RWPE2 (cell line): ENCODE results near the gene DRD1.

Experiments used
- ATAC-seq: fragments of 200-7000 bp; cut with Tn5 transposase; 3 replicates; pipeline ENCODE4 v1.9.1; 2021; ENCODE audit warnings: low read depth
- DNase-seq: peaks from one replicate; pipeline ENCODE4 v3.0.0-alpha.2; 2020; ENCODE audit warnings: low spot score
- H3K27ac ChIP-seq: fragments of 450-650 bp; 2 replicates; pipeline ENCODE4 v1.5.1; 2017; ENCODE audit warnings: mild to moderate bottlenecking; ENCODE audit not compliant: poor library complexity, severe bottlenecking
- H3K27me3 ChIP-seq: fragments of 250-450 bp; sonication (Bioruptor Pico); 2 replicates; pipeline ENCODE4 v1.5.1; 2021; ENCODE audit warnings: mild to moderate bottlenecking, moderate library complexity; ENCODE audit not compliant: insufficient read depth, poor library complexity, severe bottlenecking
- H3K36me3 ChIP-seq: fragments of 250-450 bp; sonication (Bioruptor Pico); 2 replicates; pipeline ENCODE4 v1.5.1; 2020; ENCODE audit warnings: low read depth, mild to moderate bottlenecking, moderate library complexity
- H3K4me1 ChIP-seq: fragments of 250-450 bp; sonication (Bioruptor Pico); 2 replicates; pipeline ENCODE4 v1.5.1; 2021; ENCODE audit warnings: mild to moderate bottlenecking, moderate library complexity; ENCODE audit not compliant: insufficient read depth, poor library complexity, severe bottlenecking
- H3K4me3 ChIP-seq: fragments of 250-450 bp; sonication (Bioruptor Pico); 2 replicates; pipeline ENCODE4 v1.5.1; 2021; ENCODE audit warnings: mild to moderate bottlenecking, moderate library complexity; ENCODE audit not compliant: severe bottlenecking
- H3K9me3 ChIP-seq: fragments of 250-450 bp; sonication (Bioruptor Pico); 2 replicates; pipeline ENCODE4 v1.5.1; 2021; ENCODE audit warnings: mild to moderate bottlenecking, moderate library complexity; ENCODE audit not compliant: severe bottlenecking
- CTCF ChIP-seq: fragments of 450-650 bp; IDR thresholded peaks from one replicate; pipeline ENCODE4 v1.5.1; 2017; ENCODE audit warnings: mild to moderate bottlenecking, moderate library complexity; ENCODE audit not compliant: poor library complexity, severe bottlenecking

The DRD1 gene

DNA sequence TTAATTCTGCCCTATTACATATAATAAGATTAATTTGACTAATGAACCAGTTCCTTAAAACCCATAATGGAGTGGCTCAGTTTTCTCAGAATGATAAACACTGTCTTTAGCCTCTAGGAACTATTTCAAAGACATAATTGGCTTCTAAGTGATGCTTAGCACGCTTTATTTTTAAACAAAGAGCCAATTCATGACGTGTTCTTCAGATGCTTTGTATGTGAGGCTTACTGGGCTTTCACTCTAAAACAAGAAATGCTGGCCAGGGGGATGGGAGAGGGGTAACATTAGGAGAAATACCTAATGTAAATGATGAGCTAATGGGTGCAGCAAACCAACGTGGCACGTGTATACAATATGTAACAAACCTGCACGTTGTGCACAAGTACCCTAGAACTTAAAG lies 26.8 kb upstream of the DRD1 start:
- Histone ChIP-seq H3K4me1 (no peaks in the 10 kb centered on the region), H3K27ac (no peak overlapping the region), H3K36me3 (no peaks in the 10 kb centered on the region), H3K27me3 (no peaks in the 10 kb centered on the region), H3K9me3 (no peaks in the 10 kb centered on the region), H3K4me3 (no peak overlapping the region)
- DNase-seq (no peak), ATAC-seq (no peak)
- TF ChIP-seq CTCF: no peak

DNA sequence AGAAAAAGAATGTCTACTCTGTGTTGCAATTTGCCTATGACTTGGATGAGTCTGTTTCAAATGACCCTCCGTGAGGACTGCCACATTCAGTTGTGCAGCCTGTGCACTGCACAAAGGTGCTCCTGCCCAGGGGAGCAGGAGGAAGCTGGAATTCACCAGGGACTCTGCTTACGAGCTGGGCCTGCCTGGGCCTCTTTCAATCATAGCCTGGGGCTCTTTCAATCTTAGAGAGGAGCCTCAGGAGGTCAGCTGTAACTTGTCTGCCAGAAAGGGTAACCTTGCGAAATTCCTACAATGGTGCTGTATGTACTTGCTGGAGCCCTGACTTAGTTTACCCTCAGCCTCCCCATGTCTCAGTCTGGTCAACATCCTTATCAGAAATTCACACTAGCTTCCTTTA lies 25.9 kb upstream of the DRD1 start:
- Histone ChIP-seq H3K4me1 (no peaks in the 10 kb centered on the region), H3K27me3 (no peaks in the 10 kb centered on the region), H3K27ac (no peak overlapping the region), H3K4me3 (no peak overlapping the region), H3K9me3 (no peaks in the 10 kb centered on the region), H3K36me3 (no peaks in the 10 kb centered on the region)
- TF ChIP-seq CTCF: no peak
- no peak for DNase-seq
- no peak for ATAC-seq

DNA sequence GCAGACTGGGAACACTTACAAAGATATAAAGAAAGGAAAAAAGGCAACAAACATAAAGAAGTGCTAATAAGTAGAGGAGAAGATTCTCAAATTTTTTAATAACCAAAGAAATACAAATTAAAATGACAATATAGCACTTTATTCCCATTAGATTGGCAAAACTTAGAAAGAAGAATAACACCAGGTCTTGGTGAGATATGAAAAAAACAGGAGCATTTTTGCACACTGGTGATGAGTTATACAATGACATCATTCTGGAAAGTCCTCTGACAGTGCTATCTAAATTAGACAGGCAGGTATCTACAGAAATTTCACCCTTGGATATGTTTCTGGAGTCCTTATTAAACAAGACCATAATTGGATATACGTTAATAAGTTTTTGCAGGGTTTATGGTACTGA lies 24.9 kb upstream of the DRD1 start:
- H3K36me3 ChIP-seq: no peaks in the 10 kb centered on the region

DNA sequence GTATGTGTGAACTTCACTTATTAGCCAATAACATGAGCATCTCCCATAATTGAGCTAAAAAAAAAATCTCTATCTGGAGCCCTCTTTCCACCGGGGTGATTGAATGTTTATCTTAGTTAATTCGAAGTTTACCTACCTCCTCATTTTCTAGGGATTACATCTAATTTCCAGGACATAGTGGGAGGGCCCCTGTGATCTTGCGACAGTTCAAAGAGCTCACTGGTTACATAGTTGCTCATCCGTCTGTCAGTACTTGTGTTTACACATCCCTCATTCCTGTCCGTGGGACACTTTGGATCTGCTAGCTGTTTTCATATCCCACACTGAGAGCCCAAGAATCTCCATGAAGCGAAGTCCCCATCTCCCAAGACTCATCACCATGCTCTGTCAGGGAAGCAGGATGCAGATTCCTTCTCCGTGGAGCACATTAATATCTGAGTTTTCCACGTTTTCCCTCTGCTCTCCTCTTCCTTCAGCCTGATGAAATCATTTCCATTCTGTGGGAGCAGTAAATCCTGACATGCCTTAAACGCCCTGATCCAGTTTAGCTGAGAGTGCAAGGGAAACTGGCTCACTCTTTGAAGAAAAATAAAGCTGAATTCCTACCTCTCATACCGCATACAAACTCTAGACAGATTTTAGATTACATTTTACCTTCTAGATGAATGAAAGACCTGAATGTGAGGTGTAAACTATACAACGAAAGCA lies 24.2 kb upstream of the DRD1 start:
- H3K36me3 ChIP-seq: no peaks in the 10 kb centered on the region
- ATAC-seq: no peak
- DNase-seq: no peak
- no peaks in the 10 kb centered on the region for H3K4me1 ChIP-seq
- TF ChIP-seq CTCF: no peak
- H3K27ac ChIP-seq: no peak overlapping the region
- no peaks in the 10 kb centered on the region for H3K9me3 ChIP-seq
- no peak overlapping the region for H3K4me3 ChIP-seq
- no peaks in the 10 kb centered on the region for H3K27me3 ChIP-seq

More for the DNA sequence above, 24.9 kb upstream of the DRD1 start:
- no peak for DNase-seq
- H3K9me3 ChIP-seq: no peaks in the 10 kb centered on the region
- no peak overlapping the region for H3K4me3 ChIP-seq
- no peaks in the 10 kb centered on the region for H3K27me3 ChIP-seq
- TF ChIP-seq CTCF: no peak
- no peak overlapping the region for H3K27ac ChIP-seq
- no peak for ATAC-seq
- no peaks in the 10 kb centered on the region for H3K4me1 ChIP-seq

- H3K27ac ChIP-seq: no peak overlapping the region
- H3K9me3 ChIP-seq: no peaks in the 10 kb centered on the region
- H3K27me3 ChIP-seq: no peaks in the 10 kb centered on the region
- no peak overlapping the region for H3K4me3 ChIP-seq
- no peaks in the 10 kb centered on the region for H3K36me3 ChIP-seq
- DNase-seq (no peak), ATAC-seq (peak; percentile 30; the same call in 1 of the 3 replicates)
- TF ChIP-seq CTCF: no peak
- H3K4me1 ChIP-seq: no peaks in the 10 kb centered on the region
Observed at GRCh38 chr5:175466700-175467318, 22.8 kb upstream of the DRD1 start.
